Tongue (tissue), 2 donors: ENCODE results near the gene HDAC3. TPM values are rescaled to one million over a fixed set of nuclear protein-coding genes. Genes with fewer than 3 reads are reported as not detected.

Source experiments
- DNase-seq: peaks from one replicate; pipeline ENCODE4 v3.0.0-alpha.2; 2015
- total RNA-seq: library from RNA; depleted of rRNA; stranded (reverse); fragments of >200 nt; gene quantifications from one replicate; pipeline ENCODE4 v1.2.3, GENCODE V29; 2014

Gene HDAC3
- total RNA-seq: 33.2 TPM

GRCh38 chr5:141636413-141637122 is at the start of gene HDAC3, which contains the start of gene RELL2:
Gene HDAC3 (minus strand): TSS chr5:141636849. CDS start chr5:141636790, 59 bp downstream.
Gene RELL2 (plus strand): TSS chr5:141636997. CDS start chr5:141638226, 1,229 bp downstream.
- peak; percentile 96 for DNase-seq

- DNase-seq: no peak
Observed at GRCh38 chr5:141685591-141685990, 48.9 kb upstream of the HDAC3 start.

GRCh38 chr5:141683596-141684141 is 47.0 kb upstream of the HDAC3 start:
- DNase-seq: no peak

- DNase-seq: peak; percentile 66
Observed at GRCh38 chr5:141681695-141682641, 45.3 kb upstream of the HDAC3 start, which contains the start of gene ARAP3. Gene ARAP3 (minus strand): TSS chr5:141682230. CDS start chr5:141680486, 1,744 bp downstream.

- no peak for DNase-seq
Observed at GRCh38 chr5:141681295-141681694, 44.6 kb upstream of the HDAC3 start.

GRCh38 chr5:141680751-141681201 is 44.1 kb upstream of the HDAC3 start:
- peak; percentile 41 for DNase-seq

- no peak for DNase-seq
Observed at GRCh38 chr5:141680178-141680577, 43.5 kb upstream of the HDAC3 start.

GRCh38 chr5:141677415-141677814 is 40.8 kb upstream of the HDAC3 start:
- DNase-seq: no peak

- DNase-seq: no peak
Observed at GRCh38 chr5:141675672-141676071, 39.0 kb upstream of the HDAC3 start.

- DNase-seq: no peak
Observed at GRCh38 chr5:141674747-141675146, 38.1 kb upstream of the HDAC3 start.

GRCh38 chr5:141672841-141673813 is 36.5 kb upstream of the HDAC3 start:
- DNase-seq: peak; percentile 35

- no peak for DNase-seq
Observed at GRCh38 chr5:141672071-141672840, 35.6 kb upstream of the HDAC3 start.

GRCh38 chr5:141669520-141669919 is 32.9 kb upstream of the HDAC3 start:
- DNase-seq: no peak

GRCh38 chr5:141668601-141669265 is 32.1 kb upstream of the HDAC3 start:
- no peak for DNase-seq

- DNase-seq: no peak
Observed at GRCh38 chr5:141665995-141666940, 29.6 kb upstream of the HDAC3 start.

- peak; percentile 83 for DNase-seq
Observed at GRCh38 chr5:141664733-141665461, 28.2 kb upstream of the HDAC3 start.

GRCh38 chr5:141663506-141663905 is 26.9 kb upstream of the HDAC3 start:
- DNase-seq: no peak

GRCh38 chr5:141662028-141662427 is 25.4 kb upstream of the HDAC3 start:
- no peak for DNase-seq
